Measurements from ENCODE around the gene CYP27C1. TPM values are rescaled to one million over a fixed set of nuclear protein-coding genes. Genes with fewer than 3 reads are reported as not detected.

Gene CYP27C1, protein sequence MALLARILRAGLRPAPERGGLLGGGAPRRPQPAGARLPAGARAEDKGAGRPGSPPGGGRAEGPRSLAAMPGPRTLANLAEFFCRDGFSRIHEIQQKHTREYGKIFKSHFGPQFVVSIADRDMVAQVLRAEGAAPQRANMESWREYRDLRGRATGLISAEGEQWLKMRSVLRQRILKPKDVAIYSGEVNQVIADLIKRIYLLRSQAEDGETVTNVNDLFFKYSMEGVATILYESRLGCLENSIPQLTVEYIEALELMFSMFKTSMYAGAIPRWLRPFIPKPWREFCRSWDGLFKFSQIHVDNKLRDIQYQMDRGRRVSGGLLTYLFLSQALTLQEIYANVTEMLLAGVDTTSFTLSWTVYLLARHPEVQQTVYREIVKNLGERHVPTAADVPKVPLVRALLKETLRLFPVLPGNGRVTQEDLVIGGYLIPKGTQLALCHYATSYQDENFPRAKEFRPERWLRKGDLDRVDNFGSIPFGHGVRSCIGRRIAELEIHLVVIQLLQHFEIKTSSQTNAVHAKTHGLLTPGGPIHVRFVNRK
- total RNA-seq = 1 to 10 TPM in 1 of 2 donors, not detected in 1; 1.8 TPM

DNA sequence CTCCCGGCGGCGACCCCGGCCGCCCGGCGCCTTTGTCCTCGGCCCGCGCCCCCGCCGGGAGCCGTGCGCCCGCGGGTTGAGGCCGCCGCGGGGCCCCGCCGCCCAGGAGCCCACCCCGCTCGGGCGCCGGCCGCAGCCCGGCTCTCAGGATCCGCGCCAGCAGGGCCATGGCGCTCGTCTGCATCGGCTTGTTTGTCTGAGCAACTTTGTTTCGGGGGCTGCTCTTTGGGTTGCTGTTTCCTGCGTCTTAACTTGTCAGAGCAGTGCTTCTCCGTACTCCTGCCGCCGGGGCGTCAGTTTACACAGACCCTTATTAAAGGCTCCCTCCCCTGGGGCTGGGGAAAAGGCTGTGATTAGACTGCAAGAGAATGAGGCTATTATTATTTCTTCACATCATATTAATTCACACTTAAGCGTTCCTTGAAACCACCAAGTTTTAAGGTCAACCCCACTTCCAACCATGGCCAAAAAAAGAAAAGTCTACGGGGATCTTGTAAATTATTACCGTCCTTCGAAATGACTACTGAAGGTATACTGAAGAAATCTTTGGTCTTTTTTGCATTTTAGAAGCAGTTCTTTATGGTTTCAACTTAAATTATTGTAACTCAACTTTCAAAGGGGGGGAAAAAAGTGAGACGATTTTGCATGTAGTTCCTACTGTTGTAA lies at the start of gene CYP27C1:
Gene CYP27C1, minus strand, starts transcription at position 198 of the 666 bp plus-strand sequence. Its CDS starts 29 bp downstream, at position 169.
- Histone ChIP-seq H3K27ac (no peak within 1 kb of the TSS), H3K36me3 (no peaks in the 10 kb centered on the region), H3K9me3 (no peaks in the 10 kb centered on the region), H3K4me3 (peak within 1 kb of the TSS; percentile 36 to 45), H3K4me1 (replicated peaks) (peaks cover 13% of the 10 kb centered on the region), H3K27me3 (replicated peaks; ENCODE audit: insufficient read depth) (peaks cover 17% of the 10 kb centered on the region)
- TF ChIP-seq POLR2AphosphoS5 (IDR thresholded peaks at IDR 0.05) = no peak
- TF ChIP-seq CTCF (IDR thresholded peaks at IDR 0.05) = no peak
- no peak for TF ChIP-seq POLR2A (IDR thresholded peaks at IDR 0.05)
- intact Hi-C loops (cut with DNase I) = no loop called here
- no peak for DNase-seq (ENCODE audit: low spot score)
- WGBS = under 1% methylated on average over 30 of the region's 43 CpGs

- WGBS = 88% methylated on average over 8 of the region's 8 CpGs
- Histone ChIP-seq H3K27ac (no peak overlapping the region), H3K4me1 (replicated peaks) (no peaks in the 10 kb centered on the region), H3K4me3 (no peak overlapping the region), H3K36me3 (peaks cover 3 to 14% of the 10 kb centered on the region in 2 donors), H3K9me3 (no peaks in the 10 kb centered on the region), H3K27me3 (replicated peaks; ENCODE audit: insufficient read depth) (no peaks in the 10 kb centered on the region)
- intact Hi-C loops (cut with DNase I) = no loop called here
- TF ChIP-seq POLR2A (IDR thresholded peaks at IDR 0.05) (no peak), POLR2AphosphoS5 (IDR thresholded peaks at IDR 0.05) (no peak), CTCF (IDR thresholded peaks at IDR 0.05) (no peak)
- no peak for DNase-seq (ENCODE audit: low spot score)
Observed at GRCh38 chr2:127261804-127262406, 41.8 kb upstream of the CYP27C1 start.

DNA sequence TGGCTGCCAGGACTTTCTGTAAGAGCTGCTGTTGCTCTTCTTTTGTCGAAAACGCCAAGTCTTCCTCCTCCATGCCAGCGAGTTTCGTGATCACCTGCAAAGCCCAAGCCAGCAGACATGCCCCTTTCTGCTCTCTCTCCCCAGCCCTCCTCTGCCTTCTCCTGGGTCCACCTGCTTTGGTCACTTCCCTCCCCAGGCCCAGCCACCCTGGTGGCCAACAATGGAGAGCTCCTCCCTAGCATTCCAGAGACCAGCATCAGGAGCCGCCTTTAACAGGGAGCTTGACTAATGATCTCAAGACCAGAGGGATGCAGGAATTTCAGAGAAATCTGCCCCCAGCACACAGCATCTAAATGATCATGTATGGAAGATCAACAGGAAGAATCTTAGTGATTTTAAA lies 39.3 kb upstream of the CYP27C1 start:
- Histone ChIP-seq H3K9me3 (no peaks in the 10 kb centered on the region), H3K4me1 (replicated peaks) (no peaks in the 10 kb centered on the region), H3K27me3 (replicated peaks; ENCODE audit: insufficient read depth) (no peaks in the 10 kb centered on the region), H3K27ac (no peak overlapping the region), H3K4me3 (no peak overlapping the region), H3K36me3 (peaks cover 3 to 14% of the 10 kb centered on the region in 2 donors)
- WGBS = 90% methylated on average over 5 of the region's 5 CpGs
- no peak for DNase-seq (ENCODE audit: low spot score)
- TF ChIP-seq POLR2AphosphoS5 (IDR thresholded peaks at IDR 0.05) (no peak), POLR2A (IDR thresholded peaks at IDR 0.05) (no peak), CTCF (IDR thresholded peaks at IDR 0.05) (no peak)
- intact Hi-C loops (cut with DNase I) = no loop called here

- no peak for DNase-seq (ENCODE audit: low spot score)
- H3K27ac ChIP-seq = no peak overlapping the region
- H3K4me1 ChIP-seq (replicated peaks) = no peaks in the 10 kb centered on the region
- peaks cover 3 to 14% of the 10 kb centered on the region in 2 donors for H3K36me3 ChIP-seq
- no peak overlapping the region for H3K4me3 ChIP-seq
- 69% methylated on average over 8 of the region's 8 CpGs for WGBS
- intact Hi-C loops (cut with DNase I) = no loop called here
- H3K9me3 ChIP-seq = no peaks in the 10 kb centered on the region
- H3K27me3 ChIP-seq (replicated peaks; ENCODE audit: insufficient read depth) = no peaks in the 10 kb centered on the region
- no peak for TF ChIP-seq POLR2AphosphoS5 (IDR thresholded peaks at IDR 0.05)
- TF ChIP-seq POLR2A (IDR thresholded peaks at IDR 0.05) = no peak
- no peak for TF ChIP-seq CTCF (IDR thresholded peaks at IDR 0.05)
Observed at GRCh38 chr2:127256866-127257265, 36.8 kb upstream of the CYP27C1 start.
